22Rv1 (cell line): ENCODE data around the gene DNAH5.

Experiments used
- ZFX ChIP-seq: fragments of 450-650 bp; IDR thresholded peaks from 2 replicates; pipeline ENCODE4 v1.6.1; 2017; ENCODE audit warnings: antibody characterized with exemption, borderline replicate concordance
- TF ChIP-seq, protein P1 (sequence below): fragments of 450-650 bp; IDR thresholded peaks from 2 replicates; pipeline ENCODE4 v1.5.1; 2017; ENCODE audit warnings: mild to moderate bottlenecking

DNA sequence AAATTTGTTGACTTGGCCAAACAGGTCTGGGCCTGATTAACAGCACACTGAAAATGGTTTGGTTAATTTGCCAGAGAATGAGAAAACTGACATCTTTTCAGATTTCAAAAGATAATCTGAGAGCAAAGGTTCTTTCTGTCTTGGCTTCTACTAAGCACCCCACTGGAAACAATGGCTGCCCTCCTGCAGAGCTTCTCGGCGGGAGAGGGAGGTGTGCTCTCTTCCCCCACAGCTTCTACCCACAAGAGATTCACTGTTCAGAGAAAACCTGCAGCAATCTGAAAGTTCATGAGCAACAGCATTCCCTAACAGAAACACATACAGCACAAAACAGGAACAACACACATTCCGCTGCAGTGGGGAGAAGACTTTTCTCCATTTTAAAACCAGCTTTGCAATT lies 3.0 kb downstream of the DNAH5 start:
- TF ChIP-seq, protein P1, sequence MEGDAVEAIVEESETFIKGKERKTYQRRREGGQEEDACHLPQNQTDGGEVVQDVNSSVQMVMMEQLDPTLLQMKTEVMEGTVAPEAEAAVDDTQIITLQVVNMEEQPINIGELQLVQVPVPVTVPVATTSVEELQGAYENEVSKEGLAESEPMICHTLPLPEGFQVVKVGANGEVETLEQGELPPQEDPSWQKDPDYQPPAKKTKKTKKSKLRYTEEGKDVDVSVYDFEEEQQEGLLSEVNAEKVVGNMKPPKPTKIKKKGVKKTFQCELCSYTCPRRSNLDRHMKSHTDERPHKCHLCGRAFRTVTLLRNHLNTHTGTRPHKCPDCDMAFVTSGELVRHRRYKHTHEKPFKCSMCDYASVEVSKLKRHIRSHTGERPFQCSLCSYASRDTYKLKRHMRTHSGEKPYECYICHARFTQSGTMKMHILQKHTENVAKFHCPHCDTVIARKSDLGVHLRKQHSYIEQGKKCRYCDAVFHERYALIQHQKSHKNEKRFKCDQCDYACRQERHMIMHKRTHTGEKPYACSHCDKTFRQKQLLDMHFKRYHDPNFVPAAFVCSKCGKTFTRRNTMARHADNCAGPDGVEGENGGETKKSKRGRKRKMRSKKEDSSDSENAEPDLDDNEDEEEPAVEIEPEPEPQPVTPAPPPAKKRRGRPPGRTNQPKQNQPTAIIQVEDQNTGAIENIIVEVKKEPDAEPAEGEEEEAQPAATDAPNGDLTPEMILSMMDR: no peak
- TF ChIP-seq ZFX: no peak
